Left ventricle myocardium inferior (tissue), 1 donor: ENCODE results near the gene SSTR3. TPM values are rescaled to one million over a fixed set of nuclear protein-coding genes. Genes with fewer than 3 reads are reported as not detected.
"Not testable (repeated sequence)": the region's sequence is repeated elsewhere in the genome, so short reads cannot be mapped to it uniquely, and the experiment has no call there.

Experiments used
- DNase-seq: peaks from one replicate; pipeline ENCODE4 v3.0.0-alpha.2; 2020
- H3K27ac ChIP-seq: fragments of 200-600 bp; replicated peaks from 2 replicates; pipeline ENCODE4 v1.8.0; 2021
- H3K27me3 ChIP-seq: fragments of 200-600 bp; 2 replicates; pipeline ENCODE4 v1.8.0; 2021; ENCODE audit warnings: low read depth
- H3K36me3 ChIP-seq: fragments of 200-600 bp; 2 replicates; pipeline ENCODE4 v1.8.0; 2021
- H3K4me1 ChIP-seq: fragments of 200-600 bp; 2 replicates; pipeline ENCODE4 v1.8.0; 2021
- H3K4me3 ChIP-seq: fragments of 200-600 bp; 2 replicates; pipeline ENCODE4 v1.8.0; 2021; ENCODE audit warnings: mild to moderate bottlenecking, moderate library complexity
- H3K9me3 ChIP-seq: fragments of 200-600 bp; replicated peaks from 2 replicates; pipeline ENCODE4 v1.8.0; 2021
- intact Hi-C: fragments of 100-400 bp; cut with micrococcal nuclease; formaldehyde crosslinking; loops from one replicate; pipeline ENCODE4 v1.11.0; 2022
- total RNA-seq: library from RNA; stranded (reverse); fragmentation: NEBNext Ultra II Directional; extraction: Animal tissue kit (Norgen Biotek cat#: 25700); gene quantifications from one replicate; pipeline ENCODE4 v1.2.1, GENCODE V29; 2021
- TF ChIP-seq, protein P1 (sequence below): fragments of 200-600 bp; IDR thresholded peaks from 2 replicates; pipeline ENCODE4 v1.8.0; 2021; ENCODE audit warnings: antibody characterized with exemption, mild to moderate bottlenecking, borderline replicate concordance
- donor health status: DM: no; HTN: yes; CAD: no; lungs with severe emphysema.

SSTR3 gene
- total RNA-seq, 1 donor from 2014 or later = not detected

DNA sequence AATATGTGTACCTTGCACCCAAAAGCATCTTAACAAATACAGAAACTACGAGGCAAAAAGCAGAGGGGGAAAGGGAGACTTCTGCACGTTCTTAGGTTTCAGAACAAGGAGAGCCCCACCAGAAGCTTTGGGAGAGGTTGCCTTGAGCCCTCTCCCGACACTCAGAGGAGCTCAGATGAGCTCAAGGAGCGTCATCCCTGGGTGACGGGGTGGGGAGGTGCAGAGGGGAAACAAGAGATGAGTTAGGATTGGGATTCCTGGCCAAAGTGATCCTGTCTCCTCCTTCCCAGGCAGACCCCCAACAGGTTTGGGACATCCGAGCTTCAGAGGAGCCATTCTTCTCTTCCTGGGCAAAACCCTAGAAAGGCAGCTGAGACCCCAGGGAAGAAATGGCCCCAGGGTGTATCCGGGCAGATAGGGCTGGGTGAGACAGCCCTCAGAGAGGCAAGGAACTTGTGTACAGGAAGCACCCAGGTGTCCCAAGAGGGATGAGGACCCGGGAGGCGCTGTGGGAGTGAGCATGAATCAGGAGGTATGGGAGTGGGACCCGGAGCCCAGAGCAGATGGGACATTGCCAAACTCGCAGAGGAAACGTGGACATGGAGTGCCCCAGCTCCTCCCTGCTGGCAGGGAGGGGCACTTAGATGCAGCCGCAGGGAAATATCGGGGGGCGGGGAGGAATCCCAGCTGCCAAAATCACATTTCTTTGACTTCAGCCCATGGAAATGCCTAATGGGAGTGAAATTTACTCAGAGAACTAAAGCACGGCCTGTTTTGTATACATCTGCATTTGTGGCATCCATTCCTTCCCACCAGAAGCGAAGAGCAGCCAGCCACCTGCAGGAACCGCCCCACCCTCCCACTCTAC lies 36.6 kb downstream of the SSTR3 start:
- TF ChIP-seq, protein P1, sequence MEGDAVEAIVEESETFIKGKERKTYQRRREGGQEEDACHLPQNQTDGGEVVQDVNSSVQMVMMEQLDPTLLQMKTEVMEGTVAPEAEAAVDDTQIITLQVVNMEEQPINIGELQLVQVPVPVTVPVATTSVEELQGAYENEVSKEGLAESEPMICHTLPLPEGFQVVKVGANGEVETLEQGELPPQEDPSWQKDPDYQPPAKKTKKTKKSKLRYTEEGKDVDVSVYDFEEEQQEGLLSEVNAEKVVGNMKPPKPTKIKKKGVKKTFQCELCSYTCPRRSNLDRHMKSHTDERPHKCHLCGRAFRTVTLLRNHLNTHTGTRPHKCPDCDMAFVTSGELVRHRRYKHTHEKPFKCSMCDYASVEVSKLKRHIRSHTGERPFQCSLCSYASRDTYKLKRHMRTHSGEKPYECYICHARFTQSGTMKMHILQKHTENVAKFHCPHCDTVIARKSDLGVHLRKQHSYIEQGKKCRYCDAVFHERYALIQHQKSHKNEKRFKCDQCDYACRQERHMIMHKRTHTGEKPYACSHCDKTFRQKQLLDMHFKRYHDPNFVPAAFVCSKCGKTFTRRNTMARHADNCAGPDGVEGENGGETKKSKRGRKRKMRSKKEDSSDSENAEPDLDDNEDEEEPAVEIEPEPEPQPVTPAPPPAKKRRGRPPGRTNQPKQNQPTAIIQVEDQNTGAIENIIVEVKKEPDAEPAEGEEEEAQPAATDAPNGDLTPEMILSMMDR = no peak
- intact Hi-C loops = no loop called here
- H3K4me1 ChIP-seq = peaks cover 54% of the 10 kb centered on the region
- H3K36me3 ChIP-seq = no peaks in the 10 kb centered on the region
- no peak for DNase-seq
- H3K27ac ChIP-seq = peak overlapping the region; percentile 60
- H3K9me3 ChIP-seq = no peaks in the 10 kb centered on the region
- H3K4me3 ChIP-seq = peak overlapping the region; percentile 39
- no peaks in the 10 kb centered on the region for H3K27me3 ChIP-seq

DNA sequence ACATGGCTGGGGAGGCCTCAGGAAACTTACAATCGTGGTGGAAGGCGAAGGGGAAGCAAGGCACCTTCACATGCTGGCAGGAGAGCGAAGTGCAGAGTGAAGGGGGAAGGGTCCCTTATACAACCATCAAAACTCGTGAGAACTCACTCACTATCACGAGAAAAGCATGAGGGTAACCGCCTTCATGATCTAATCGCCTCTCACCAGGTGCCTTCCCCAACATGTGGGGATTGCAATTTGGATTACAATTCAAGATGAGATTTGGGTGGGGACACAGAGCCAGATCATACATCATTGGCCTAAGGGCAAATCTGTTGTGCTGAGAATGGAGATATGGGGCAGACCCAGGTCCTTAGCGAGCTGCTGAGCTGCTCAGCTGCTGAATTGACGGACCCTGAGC lies 37.3 kb downstream of the SSTR3 start:
- TF ChIP-seq, protein P1 = no peak
- intact Hi-C loops = no loop called here
- no peak overlapping the region for H3K27ac ChIP-seq
- H3K4me1 ChIP-seq = peaks cover 50% of the 10 kb centered on the region
- no peaks in the 10 kb centered on the region for H3K9me3 ChIP-seq
- H3K27me3 ChIP-seq = peaks cover 6% of the 10 kb centered on the region
- H3K4me3 ChIP-seq = no peak overlapping the region
- no peaks in the 10 kb centered on the region for H3K36me3 ChIP-seq
- DNase-seq = no peak

DNA sequence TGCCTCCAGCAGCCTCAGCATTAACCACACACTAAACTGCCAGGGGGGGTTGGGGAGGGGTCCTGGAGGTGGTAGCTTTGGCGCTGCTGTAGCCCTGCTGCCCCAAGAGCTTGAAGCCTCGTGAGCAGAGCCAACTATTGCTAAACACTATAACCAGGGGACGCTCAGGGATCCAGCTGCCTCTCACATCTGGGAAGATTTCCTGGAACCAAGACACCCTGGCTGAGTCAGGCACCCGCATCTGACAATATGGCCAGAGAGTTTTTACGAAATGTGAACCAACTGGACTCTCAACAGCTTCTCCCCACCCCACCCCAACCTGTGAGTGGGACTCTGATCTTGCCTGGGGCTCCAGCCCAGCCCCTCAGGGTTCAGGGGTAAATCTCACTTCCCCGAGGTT lies 38.6 kb downstream of the SSTR3 start:
- Histone ChIP-seq H3K4me1 (peaks cover 37% of the 10 kb centered on the region), H3K9me3 (no peaks in the 10 kb centered on the region), H3K36me3 (no peaks in the 10 kb centered on the region), H3K4me3 (no peak overlapping the region), H3K27ac (peak overlapping the region; percentile 64), H3K27me3 (peaks cover 6% of the 10 kb centered on the region)
- TF ChIP-seq, protein P1 = no peak
- intact Hi-C loops = no loop called here
- peak; percentile 47 for DNase-seq

DNA sequence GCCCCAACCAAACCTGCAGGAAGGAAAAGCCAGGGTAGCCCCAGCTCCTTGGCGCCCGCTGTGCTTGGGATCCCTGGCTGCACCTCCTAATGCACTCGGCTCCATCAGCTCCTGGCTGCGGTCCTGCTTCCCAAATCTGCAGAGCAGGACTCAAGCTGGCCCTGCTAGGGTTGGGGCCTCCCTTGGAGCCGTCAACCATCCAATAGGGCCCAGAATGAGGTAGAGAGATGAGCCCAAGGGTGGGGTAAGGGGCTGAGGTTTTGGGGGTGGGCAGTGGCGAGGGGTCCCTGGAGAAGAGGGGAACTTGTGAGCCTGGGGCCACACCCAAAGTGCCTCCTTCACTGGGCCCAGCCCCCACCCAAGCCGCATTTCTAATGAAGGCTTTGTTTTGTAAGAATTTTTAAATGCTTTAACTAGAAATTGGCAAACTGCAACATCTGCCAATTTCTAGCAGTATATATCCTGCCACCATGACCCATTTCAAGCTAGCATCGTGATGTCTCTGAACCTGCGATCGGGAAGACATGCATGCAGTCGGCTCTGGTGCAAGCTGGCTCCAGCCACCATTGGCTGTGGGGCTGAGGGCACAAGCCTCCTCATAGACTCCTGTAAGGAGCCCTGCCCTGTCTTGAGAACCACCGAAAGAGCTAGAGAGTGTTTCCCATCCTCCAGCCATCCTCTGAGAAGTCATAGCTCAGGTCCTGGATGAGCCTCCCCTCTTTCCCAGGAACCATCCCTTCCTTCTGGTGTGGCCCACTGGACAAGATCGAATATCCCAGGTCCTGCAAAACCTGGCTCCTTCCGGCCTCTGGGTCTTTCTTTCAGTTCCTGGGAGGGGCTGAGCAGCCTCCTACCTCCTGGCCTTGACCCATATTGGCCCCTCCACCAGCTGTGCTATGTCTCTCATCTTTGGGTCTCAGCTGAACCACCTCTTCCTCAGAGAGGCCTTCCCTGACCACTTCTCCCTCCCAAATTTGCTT lies 39.7 kb downstream of the SSTR3 start:
- intact Hi-C loops = no loop called here
- Histone ChIP-seq H3K4me3 (no peak overlapping the region), H3K9me3 (no peaks in the 10 kb centered on the region), H3K4me1 (peaks cover 28% of the 10 kb centered on the region), H3K27ac (no peak overlapping the region), H3K36me3 (no peaks in the 10 kb centered on the region), H3K27me3 (peaks cover 6% of the 10 kb centered on the region)
- DNase-seq = no peak
- TF ChIP-seq, protein P1 = no peak

DNA sequence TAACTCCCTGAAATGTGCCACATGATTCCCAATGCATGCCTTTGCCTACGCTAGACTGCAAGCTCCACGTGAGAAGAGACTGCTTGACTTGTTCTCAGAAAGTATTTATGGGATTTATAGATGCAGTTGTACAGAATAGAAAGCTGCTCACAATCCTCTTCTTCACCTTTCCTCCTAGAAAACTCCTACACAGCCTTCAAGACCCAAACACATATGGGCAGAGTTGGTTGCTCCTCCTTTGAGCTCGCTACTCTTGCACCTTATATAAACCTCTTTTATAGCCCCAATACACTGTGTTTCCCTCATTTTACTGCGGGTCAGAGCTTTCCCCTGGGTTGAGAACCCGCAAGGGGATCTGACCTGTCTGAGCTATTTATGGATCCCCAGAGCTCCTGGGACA lies 40.6 kb downstream of the SSTR3 start:
- no peak overlapping the region for H3K27ac ChIP-seq
- DNase-seq = no peak
- H3K36me3 ChIP-seq = no peaks in the 10 kb centered on the region
- H3K27me3 ChIP-seq = peaks cover 6% of the 10 kb centered on the region
- TF ChIP-seq, protein P1 = no peak
- no peaks in the 10 kb centered on the region for H3K9me3 ChIP-seq
- H3K4me1 ChIP-seq = peaks cover 28% of the 10 kb centered on the region
- intact Hi-C loops = no loop called here
- no peak overlapping the region for H3K4me3 ChIP-seq

DNA sequence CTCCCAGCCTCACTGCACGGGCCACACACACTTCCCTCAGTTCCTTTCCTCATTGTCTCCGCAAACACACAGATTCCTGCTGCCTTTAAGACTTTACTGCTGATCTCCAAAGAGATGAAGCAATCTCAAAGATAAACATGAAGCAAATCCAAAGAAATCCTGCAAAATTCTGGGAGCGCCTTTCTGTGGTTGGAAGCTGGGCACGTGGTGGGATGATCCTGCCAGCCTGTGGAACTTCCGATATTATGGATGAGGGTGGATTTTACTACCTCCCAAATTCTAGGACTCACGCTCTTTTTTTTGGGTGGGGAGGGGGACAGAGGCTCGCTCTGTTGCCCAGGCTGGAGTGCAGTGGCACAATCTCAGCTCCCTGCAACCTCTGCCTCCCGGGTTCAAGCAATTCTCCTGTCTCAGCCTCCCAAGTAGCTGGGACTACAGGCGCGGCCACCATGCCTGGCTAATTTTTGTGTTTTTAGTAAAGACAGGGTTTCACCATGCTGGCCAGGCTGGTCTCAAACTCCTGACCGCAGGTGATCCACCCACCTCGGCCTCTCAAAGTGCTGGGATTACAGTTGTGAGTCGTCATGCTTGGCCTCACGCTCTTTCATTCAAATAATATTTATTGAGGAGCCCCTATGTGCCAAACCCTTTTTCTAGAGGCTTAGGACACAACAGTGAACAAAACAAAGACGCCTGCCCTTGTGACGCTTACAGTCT lies 41.4 kb downstream of the SSTR3 start:
- intact Hi-C loops, H3K4me3 ChIP-seq, DNase-seq, H3K27me3 ChIP-seq, H3K36me3 ChIP-seq, H3K27ac ChIP-seq, H3K9me3 ChIP-seq: not testable (repeated sequence)
- H3K4me1 ChIP-seq = peaks cover 22% of the 10 kb centered on the region
